HEK293T (cell line): Measurements from ENCODE around the gene THSD4.

Experiments
- CTCF ChIA-PET: fragments of 350-600 bp; formaldehyde crosslinking; extraction: SDS; loops from one replicate; lab custom pipeline; 2021; ENCODE audit warnings: antibody characterized with exemption, inconsistent platforms; lab: Yijun Ruan, JAX
- POLR2A ChIA-PET: fragments of 350-600 bp; formaldehyde crosslinking; extraction: SDS; loops from one replicate; lab custom pipeline; 2020; ENCODE audit warnings: antibody characterized with exemption, inconsistent platforms; lab: Yijun Ruan, JAX
- DNase-seq: peaks from one replicate; pipeline ENCODE4 v3.0.0; 2012; ENCODE audit warnings: mixed read lengths; ENCODE audit errors: extremely low spot score
- ARNT ChIP-seq: fragments of 450-650 bp; IDR thresholded peaks from 2 replicates; pipeline ENCODE4 v1.6.1; 2017; ENCODE audit warnings: mild to moderate bottlenecking
- BHLHE40 ChIP-seq: fragments of 450-650 bp; IDR thresholded peaks from 2 replicates; pipeline ENCODE4 v1.6.1; 2016; ENCODE audit warnings: mild to moderate bottlenecking, moderate library complexity, borderline replicate concordance
- CTBP1 ChIP-seq: fragments of 450-650 bp; IDR thresholded peaks from 2 replicates; pipeline ENCODE4 v1.6.1; 2016; ENCODE audit warnings: borderline replicate concordance
- ELF4 ChIP-seq: fragments of 450-650 bp; IDR thresholded peaks from 2 replicates; pipeline ENCODE4 v1.6.1; 2017; ENCODE audit warnings: antibody characterized with exemption
- FOXA1 ChIP-seq: fragments of 450-650 bp; IDR thresholded peaks from 2 replicates; pipeline ENCODE4 v1.6.1; 2016; ENCODE audit warnings: mild to moderate bottlenecking
- FOXK2 ChIP-seq: fragments of 450-650 bp; IDR thresholded peaks from 2 replicates; pipeline ENCODE4 v1.6.1; 2016; ENCODE audit warnings: mild to moderate bottlenecking
- FOXM1 ChIP-seq: fragments of 450-650 bp; IDR thresholded peaks from 2 replicates; pipeline ENCODE4 v1.6.1; 2017; ENCODE audit warnings: mild to moderate bottlenecking, borderline replicate concordance
- HDGF ChIP-seq: fragments of 450-650 bp; IDR thresholded peaks from 2 replicates; pipeline ENCODE4 v1.6.1; 2017; ENCODE audit warnings: antibody characterized with exemption, borderline replicate concordance
- L3MBTL2 ChIP-seq: fragments of 450-650 bp; conservative IDR thresholded peaks from 2 replicates; pipeline ENCODE4 v1.6.1; 2016; ENCODE audit warnings: mild to moderate bottlenecking
- LEF1 ChIP-seq: fragments of 450-650 bp; IDR thresholded peaks from 2 replicates; pipeline ENCODE4 v1.6.1; 2017; ENCODE audit warnings: mild to moderate bottlenecking, borderline replicate concordance
- NFRKB ChIP-seq: fragments of 450-650 bp; IDR thresholded peaks from 2 replicates; pipeline ENCODE4 v1.6.1; 2016; ENCODE audit warnings: mild to moderate bottlenecking, moderate library complexity
- SP1 ChIP-seq: fragments of 450-650 bp; IDR thresholded peaks from 2 replicates; pipeline ENCODE4 v1.6.1; 2017
- SUZ12 ChIP-seq: fragments of 450-650 bp; IDR thresholded peaks from 2 replicates; pipeline ENCODE4 v1.6.1; 2016; ENCODE audit warnings: mild to moderate bottlenecking
- TARDBP ChIP-seq: fragments of 450-650 bp; IDR thresholded peaks from 2 replicates; pipeline ENCODE4 v1.6.1; 2016
- ZNF384 ChIP-seq: fragments of 450-650 bp; IDR thresholded peaks from 2 replicates; pipeline ENCODE4 v1.6.1; 2016
- TF ChIP-seq, protein P1 (sequence below): fragments of 450-650 bp; IDR thresholded peaks from 2 replicates; pipeline ENCODE4 v1.6.1; 2016

Gene THSD4

GRCh38 chr15:71654042-71654719, 538.9 kb downstream of the THSD4 start:
- CTCF ChIA-PET: no interaction called here
- no peak for DNase-seq
- POLR2A ChIA-PET: no interaction called here
- TF ChIP-seq ARNT (no peak), CTBP1 (no peak), FOXA1 (no peak), SUZ12 (no peak), HDGF (no peak), FOXK2 (no peak), LEF1 (no peak), NFRKB (no peak), L3MBTL2 (no peak), ZNF384 (no peak), SP1 (no peak), FOXM1 (no peak), ELF4 (no peak)
- TF ChIP-seq, protein P1, sequence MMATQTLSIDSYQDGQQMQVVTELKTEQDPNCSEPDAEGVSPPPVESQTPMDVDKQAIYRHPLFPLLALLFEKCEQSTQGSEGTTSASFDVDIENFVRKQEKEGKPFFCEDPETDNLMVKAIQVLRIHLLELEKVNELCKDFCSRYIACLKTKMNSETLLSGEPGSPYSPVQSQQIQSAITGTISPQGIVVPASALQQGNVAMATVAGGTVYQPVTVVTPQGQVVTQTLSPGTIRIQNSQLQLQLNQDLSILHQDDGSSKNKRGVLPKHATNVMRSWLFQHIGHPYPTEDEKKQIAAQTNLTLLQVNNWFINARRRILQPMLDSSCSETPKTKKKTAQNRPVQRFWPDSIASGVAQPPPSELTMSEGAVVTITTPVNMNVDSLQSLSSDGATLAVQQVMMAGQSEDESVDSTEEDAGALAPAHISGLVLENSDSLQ: no peak

GRCh38 chr15:71654720-71655174, 539.5 kb downstream of the THSD4 start:
- no peak for TF ChIP-seq FOXM1
- no peak for TF ChIP-seq BHLHE40
- no peak for TF ChIP-seq ZNF384
- TF ChIP-seq SP1: no peak
- TF ChIP-seq ELF4: no peak
- TF ChIP-seq ARNT: no peak
- no peak for TF ChIP-seq L3MBTL2
- TF ChIP-seq CTBP1: no peak
- TF ChIP-seq FOXK2: no peak
- TF ChIP-seq FOXA1: no peak
- no peak for TF ChIP-seq SUZ12
- TF ChIP-seq LEF1: no peak
- no peak for TF ChIP-seq NFRKB
- DNase-seq: no peak
- POLR2A ChIA-PET: no interaction called here
- CTCF ChIA-PET: no interaction called here

- no peak for DNase-seq
- POLR2A ChIA-PET: no interaction called here
- TF ChIP-seq FOXM1: no peak
- TF ChIP-seq, protein P1: no peak
- TF ChIP-seq ZNF384: no peak
- TF ChIP-seq FOXK2: no peak
- CTCF ChIA-PET: no interaction called here
Measured at GRCh38 chr15:71656425-71656824, 541.2 kb downstream of the THSD4 start.

DNA sequence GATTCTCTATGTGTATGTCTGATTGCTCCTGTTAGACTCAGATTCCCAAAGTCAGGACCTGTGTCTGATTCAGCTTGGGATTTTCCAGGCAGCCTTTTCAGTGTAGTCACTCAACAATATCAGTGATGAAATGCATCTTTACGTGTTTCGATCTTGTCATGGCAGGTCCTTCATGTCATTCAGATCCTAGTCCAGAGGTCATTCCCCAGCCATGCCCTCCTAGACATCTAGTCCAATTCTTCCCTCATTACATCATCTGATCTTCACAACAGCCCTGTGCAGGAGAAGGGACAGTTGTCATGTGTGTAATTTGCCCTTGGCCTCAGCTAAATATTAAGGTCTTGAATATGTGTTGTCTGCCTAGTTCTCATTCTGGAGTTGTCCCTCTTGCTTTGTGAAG, 541.9 kb downstream of the THSD4 start:
- TF ChIP-seq HDGF: no peak
- no peak for TF ChIP-seq ZNF384
- POLR2A ChIA-PET: no interaction called here
- DNase-seq: no peak
- CTCF ChIA-PET: no interaction called here

DNA sequence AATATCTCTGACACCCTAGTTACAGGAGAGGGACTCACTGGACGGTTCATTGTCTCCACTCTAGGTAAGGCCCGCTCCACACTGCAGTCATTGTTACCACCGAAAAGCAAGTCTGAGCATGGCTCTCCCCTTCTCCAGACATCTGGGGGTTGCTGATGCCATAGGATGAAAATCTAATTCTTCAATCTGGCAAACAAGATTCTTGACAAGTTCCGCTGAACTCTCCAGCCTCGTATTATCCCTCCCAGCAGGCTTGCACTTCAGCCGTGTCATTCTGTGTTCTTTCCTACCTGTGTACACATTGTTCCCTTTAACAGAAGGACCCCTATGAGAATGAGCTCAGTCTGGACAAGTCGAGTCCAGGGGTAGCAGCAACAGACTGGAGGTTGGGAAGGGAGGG, 542.8 kb downstream of the THSD4 start:
- CTCF ChIA-PET: no interaction called here
- TF ChIP-seq ELF4: no peak
- TF ChIP-seq, protein P1: no peak
- TF ChIP-seq FOXA1: no peak
- no peak for TF ChIP-seq FOXK2
- no peak for TF ChIP-seq HDGF
- no peak for TF ChIP-seq ARNT
- no peak for TF ChIP-seq SP1
- no peak for TF ChIP-seq CTBP1
- TF ChIP-seq FOXM1: no peak
- TF ChIP-seq L3MBTL2: no peak
- no peak for TF ChIP-seq LEF1
- no peak for TF ChIP-seq BHLHE40
- TF ChIP-seq SUZ12: no peak
- no peak for TF ChIP-seq NFRKB
- no peak for TF ChIP-seq TARDBP
- TF ChIP-seq ZNF384: no peak
- POLR2A ChIA-PET: no interaction called here
- no peak for DNase-seq

DNA sequence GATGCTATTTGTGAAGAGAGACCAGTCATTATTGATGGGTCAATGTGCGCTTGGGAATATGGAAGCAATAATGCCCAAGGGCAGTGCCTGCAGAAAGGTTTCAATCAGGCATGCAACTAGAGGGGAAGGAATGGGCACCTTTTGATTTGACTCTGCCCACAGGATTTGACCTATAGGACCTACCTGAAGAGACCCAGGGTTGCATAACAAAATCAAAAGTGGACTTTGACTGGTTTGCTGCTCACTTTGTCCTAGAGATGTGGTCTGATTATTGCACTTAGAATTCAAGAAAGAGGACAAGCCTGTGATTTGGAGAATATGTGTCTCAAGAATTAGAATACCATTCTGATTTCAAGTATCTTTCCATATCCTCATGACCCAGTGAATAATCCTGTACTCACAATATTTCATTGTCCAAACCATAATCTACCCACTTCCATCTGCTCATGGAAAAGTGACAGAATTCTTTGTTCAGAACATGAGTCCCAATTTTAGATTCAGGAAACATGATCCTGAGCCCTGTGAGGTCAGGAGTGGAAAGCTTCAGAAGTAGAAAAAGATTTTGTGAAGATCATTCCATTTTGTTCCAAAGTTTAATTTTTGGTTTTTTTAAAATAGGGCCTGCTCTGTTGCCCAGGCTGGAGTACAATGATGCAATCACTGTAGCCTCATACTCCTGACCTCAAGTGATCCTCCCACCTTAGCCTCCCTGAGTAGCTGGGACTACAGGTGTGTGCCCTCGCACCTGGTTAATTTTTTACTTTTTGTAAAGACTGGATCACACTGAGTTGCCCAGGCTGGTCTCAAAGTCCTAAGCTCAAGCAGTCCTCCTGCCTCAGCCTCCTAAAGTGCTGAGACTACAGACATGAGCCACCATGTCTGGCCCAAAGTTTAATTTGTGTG, 543.8 kb downstream of the THSD4 start:
- no peak for TF ChIP-seq SUZ12
- no peak for TF ChIP-seq FOXK2
- TF ChIP-seq CTBP1: no peak
- TF ChIP-seq FOXA1: no peak
- TF ChIP-seq ZNF384: no peak
- no peak for TF ChIP-seq LEF1
- TF ChIP-seq BHLHE40: no peak
- TF ChIP-seq FOXM1: no peak
- no peak for TF ChIP-seq HDGF
- no peak for TF ChIP-seq NFRKB
- TF ChIP-seq L3MBTL2: no peak
- no peak for TF ChIP-seq SP1
- no peak for TF ChIP-seq ELF4
- TF ChIP-seq, protein P1: no peak
- TF ChIP-seq ARNT: no peak
- no peak for TF ChIP-seq TARDBP
- DNase-seq: no peak
- ChIA-PET CTCF (no interaction called here), POLR2A (no interaction called here)
